NCI-H187 (cell line): Measurements from ENCODE around the gene CUTC.
A peak's percentile ranks its signal among the peaks of the same experiment; 100 is the strongest.
"Not testable (repeated sequence)": the region's sequence is repeated elsewhere in the genome, so short reads cannot be mapped to it uniquely, and the experiment has no call there.

Source experiments
- DNase-seq, 2 experiments: peaks; one replicate each; lab custom pipeline; 2025; lab: John Stamatoyannopoulos, UW

Gene CUTC, protein sequence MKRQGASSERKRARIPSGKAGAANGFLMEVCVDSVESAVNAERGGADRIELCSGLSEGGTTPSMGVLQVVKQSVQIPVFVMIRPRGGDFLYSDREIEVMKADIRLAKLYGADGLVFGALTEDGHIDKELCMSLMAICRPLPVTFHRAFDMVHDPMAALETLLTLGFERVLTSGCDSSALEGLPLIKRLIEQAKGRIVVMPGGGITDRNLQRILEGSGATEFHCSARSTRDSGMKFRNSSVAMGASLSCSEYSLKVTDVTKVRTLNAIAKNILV

DNA sequence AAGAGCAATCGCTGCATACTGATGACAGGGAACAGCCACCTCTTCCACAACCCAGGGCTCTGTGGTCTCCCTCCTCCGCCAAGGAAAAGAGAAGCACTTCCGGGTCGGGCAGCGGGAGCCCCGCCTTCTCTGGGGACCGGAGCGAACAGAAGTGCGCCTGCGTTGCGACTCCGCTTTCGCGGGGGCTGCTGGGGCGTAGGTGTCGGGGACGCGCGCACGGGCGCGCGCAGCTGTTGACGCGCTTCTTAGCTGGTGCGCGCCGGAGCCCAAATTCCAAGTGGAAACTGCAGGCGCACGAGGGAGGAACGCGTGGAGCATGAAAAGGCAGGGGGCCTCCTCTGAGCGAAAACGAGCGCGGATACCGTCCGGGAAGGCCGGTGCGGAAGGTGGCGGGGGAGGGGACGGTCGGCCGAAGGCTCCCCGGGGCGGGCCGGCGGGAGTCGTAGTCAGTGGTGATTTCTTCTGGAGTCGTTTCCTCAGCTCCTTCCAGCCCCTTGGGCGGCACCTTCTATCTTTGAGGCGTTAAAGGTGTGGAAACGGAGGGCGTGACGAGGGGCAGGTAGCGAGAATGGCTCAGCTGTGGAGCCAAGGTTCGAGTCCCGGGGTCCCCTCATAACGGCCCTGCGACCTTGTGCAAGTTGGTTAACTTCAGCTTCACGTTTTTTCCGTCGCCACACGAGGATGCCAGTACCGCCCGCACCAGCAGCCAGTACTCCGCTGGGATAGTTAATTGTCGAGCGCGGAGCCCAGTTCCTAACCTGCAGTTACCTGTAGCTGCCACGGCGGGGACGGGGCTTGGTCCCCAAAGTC lies at the start of gene CUTC, which contains the start of gene COX15:
Gene CUTC (plus strand): TSS at position 202 of the 810 bp plus-strand sequence. CDS start 115 bp downstream, at position 317.
Gene COX15 (minus strand): TSS at position 95 of the 810 bp plus-strand sequence. CDS start 78 bp downstream, at position 17.
- peak; percentile 79 to 90 for DNase-seq

DNA sequence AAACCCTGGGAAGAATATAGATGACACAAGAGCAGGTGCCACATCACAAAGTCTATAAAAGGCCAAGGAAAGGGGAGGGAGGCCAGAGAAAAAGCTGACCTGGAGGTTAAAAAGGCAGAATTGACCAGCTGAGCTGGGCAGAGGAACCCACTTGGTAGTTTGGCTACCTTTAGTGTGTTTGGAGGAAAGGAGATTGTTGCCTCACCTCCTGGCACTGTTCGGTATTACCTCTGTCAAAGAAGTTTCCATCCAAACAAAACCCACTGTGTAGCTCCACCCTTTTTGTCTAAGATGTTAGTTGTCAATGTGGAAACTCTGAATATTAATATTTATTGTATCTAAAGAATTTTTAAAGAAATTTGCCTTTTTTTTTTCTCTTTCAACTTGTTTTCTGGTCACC lies 49.3 kb upstream of the CUTC start:
- no peak for DNase-seq

DNA sequence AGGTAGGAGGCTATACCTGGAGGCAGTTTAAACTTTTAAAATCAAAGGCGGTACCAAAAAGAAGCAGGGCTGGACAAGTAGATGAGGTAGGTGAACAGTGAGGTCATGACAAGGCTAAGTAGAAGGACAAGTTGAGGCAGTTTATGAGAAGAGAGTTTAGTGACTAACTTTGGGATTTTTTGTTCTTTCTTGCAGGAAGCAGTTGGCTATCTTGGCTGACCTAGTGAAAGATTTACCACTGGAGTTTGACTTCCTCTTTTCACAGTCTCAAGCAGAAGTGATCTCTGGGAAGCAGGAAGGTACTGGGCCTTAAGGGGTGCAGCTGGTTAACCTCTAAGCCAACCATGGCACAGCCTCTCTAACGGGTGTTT lies 46.5 kb upstream of the CUTC start:
- DNase-seq = no peak

DNA sequence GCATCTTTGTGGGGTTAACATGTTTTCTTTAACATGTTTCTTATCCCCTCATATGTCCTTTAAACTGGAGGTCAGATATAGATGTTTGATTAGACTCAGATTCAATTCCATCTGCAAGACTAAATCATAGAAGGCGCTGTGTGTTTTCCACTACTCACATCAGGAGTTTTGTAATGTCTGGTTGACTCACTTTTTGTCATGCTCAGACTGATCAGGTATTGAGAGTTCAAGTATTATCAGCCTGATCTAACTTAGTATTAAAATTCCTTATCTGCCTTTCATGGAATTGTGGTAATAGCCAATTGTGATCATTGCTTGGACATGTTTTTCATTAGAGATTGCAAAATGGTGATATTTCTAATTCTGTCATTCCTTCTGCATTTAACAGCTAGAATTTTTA lies 42.6 kb upstream of the CUTC start:
- no peak for DNase-seq

DNA sequence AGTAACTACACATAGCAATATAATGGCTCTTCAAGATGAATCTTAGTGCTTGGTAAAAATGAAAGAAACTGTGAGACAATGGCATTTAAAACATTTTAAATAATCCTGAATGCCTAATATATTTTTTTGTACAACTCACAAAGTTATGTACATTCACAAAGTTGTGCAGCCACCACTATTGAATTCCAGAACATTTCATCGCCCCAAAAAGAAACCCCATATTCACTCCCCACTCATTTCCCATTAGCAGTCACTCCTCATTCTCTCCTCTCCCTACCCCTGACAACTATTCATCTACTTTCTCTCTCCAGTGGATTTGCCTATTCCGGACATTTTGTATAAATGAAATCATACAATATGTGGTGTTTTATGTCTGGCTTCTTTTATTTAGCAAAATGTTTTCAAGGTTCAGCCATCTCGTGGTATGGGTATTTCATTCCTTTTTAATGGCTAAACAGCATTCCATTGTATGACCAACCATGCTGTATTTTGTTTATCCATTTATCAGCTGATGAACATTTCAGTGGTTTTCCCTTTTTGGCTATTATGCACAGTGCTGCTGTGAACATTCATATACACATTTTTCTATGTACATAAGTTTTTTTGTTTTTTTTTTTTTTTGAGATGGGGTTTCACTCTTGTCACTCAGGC lies 38.0 kb upstream of the CUTC start:
- DNase-seq = no peak

DNA sequence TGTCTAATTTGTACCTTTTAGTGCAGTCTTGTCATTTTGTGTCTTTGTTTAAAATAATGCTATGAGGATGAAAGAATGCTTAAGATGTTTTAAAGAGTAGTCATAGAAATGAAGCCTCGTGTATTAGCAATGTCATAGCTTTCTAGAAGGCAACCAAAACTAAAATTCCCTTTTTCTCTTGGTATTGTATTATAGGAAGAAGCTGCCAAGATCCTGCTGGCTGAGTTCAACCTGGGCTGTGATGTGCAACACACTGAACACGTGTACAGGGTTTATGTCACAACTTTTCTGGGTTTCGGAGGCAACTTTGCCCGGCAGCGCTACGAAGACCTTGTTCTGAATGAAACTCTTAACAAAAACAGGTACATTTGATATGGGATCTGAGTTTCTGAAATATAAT lies 36.3 kb upstream of the CUTC start:
- no peak for DNase-seq

DNA sequence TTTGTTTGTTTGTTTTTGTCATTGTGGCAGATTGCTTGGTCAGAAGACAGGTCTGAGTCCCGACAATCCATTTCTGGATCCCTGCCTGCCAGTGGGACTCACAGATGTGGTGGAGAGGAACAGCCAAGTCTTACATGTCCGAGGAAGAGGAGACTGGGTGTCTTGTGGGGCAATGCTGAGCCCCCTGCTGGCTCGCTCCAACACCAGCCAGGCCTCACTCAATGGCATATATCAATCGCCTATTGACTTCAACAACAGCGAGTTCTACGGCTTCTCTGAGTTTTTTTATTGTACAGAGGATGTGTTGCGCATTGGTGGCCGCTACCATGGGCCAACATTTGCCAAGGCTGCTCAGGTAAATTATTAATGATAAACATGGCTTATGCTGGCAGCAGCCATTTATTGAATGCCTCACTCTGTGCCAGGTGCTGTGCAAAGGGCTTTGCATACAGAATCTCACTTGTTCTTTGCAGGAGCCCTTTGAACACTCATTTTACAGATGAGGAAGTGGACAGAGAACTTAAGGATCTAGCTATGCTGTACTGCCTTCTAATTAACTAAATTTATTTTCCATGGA lies 33.4 kb upstream of the CUTC start:
- DNase-seq = no peak

DNA sequence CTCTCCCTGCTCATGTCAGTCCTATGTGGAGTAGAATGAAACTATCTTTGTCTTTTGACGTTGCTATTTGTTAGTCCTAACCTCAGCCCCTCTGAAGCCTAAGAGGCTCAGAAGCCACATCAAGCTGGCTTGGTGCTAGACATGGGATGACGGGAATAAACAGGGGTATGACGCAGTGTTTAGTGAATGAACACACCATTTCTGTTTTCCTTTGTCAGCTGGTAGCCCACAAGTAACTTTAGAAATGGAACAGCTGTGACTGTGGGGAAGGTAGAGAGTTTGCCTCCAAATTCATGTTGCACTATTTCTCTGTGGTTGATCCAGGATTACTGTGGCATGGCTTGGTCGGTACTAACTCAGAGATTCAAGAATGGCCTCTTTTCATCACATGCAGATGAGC lies 31.4 kb upstream of the CUTC start:
- DNase-seq = no peak

DNA sequence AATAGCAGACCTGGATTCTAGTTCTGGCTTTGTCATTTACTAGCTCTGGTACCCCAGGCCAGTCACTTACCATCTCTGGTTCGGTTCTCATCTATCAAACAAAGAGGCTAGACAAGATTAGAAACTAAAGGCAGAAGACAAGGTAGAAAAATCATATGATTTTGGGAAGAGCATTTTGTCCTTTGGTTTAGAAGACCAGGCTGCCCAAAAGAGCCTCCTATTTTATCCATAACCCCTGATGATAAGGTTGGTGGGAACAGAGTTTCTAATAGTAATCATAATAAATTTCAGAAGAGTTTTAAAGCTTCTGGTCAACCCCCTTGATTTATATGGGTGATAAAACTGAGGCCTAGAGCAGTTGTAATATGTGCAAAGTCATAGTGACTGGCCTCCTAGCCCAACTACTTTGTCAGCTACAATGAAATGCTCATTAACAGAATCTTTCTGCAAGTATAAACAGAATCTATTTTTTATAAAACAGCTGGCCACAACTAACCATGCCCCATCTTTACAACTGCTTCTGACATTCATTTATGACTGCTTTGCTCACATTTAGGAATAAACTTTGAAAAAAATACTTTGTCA lies 23.5 kb upstream of the CUTC start:
- no peak for DNase-seq

DNA sequence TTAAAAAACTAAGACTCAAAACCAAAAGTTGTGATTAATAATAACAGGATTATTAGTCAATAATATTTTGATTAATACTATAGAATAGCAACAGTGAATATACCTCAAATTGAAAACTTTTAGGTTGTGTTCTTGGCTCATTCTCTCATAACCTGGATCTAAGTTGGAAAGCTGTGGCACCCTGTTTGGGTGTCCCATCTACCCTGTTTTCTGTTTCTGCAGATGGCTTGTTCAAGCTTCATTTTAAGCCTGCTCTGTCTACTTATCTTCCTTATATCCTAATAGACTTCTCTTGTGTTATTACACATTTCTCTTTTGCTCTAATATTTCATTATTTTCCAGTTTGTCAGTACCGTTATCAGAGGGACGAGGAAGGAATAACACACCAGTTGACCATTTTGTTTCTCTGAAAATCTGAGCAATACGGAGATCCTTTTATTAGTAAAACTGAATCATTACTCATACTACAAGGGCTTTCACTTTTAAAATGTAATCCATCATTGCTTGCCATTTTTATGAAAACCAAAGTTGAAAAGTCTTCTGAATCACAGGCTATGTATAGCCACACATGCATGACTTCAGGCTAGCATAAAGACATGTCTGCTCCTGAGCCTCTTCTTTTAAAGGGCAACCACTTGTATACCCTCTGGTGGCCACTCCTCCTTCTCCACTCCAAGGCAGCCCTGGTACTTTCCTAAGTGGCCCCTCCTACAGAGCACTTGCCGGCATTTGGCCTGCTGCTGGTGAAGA lies 22.4 kb upstream of the CUTC start:
- DNase-seq = peak in 1 of 2 experiments; percentile 23

DNA sequence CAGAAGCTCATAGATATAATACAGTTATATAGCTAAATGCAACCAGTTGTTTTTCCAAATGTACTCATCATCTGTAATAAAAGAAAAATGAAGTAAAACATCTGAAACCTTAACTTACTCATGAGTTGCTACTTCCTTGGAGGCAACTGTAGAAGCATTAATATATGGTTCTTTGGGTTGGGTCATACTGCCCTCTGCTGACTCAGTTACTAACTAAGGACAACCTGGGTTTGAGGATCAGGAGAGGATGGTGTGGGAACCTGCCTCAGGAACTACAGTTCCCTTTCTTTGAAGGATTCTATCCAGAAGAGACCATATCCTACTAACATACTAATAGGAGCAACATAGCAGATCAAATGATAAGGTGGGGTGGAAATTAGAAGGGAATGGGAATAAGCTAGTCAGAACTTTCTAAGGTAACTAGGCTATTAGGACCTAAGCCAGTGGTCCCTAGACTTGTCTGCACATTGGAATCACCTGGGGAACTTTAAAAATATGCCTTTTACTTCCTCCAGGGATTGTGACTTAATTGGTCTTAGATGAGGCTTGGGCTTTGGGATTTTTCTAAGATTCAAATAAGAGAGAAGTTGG lies 20.8 kb upstream of the CUTC start:
- DNase-seq = no peak

DNA sequence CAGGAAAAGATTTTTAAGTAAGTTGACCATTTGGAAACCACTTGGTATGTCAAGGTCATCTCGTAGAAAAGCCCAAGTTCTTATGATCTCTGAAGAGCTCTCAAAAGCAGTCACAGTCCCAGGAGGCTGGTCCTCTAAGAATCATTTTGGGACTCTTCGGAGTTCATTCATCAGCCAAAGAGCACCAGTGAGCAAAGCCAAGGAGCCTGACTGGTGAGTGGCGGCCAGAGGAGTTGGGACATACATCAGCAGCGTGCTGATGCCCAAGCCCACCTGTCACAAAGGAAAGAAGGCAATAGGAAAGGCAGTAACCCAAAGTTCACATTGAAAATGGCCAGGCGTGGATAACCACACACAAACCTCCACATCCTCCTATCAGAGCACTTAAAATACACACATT lies 17.6 kb upstream of the CUTC start:
- DNase-seq = no peak

DNA sequence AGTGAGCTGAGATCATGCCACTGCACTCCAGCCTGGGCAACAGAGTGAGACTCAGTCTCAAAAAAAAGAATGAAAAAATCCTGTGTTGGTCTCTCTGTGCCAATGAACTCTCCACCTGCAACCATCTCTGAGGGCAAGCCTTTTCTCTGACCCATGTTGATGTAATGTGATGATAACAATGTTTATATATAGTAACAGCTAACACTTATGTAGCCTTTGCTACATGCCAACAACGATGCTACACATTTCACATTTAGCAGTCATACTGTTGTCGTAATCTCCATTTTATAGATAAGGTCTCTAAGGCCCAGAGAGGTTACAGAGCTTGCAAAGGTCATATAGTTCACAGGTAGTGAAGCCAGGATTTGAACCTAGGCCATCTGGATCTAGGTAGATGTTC lies 11.6 kb upstream of the CUTC start:
- no peak for DNase-seq

DNA sequence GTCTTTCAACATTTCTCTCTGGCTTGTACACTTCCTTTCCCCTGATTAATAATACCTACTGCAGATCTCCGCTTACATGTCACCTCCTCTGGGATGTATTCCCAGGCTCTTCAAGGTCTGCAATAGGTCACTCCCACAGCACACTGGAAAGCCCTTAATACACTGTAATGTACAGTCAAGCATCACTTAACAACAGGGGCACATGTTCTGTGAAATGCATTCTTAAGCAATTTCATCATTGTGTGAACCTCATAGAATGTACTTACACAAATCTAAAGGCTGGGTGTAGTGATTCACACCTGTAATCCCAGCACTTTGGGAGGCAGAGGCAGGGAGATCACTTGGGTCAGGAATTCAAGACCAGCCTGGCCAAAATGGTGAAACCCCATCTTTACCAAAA lies 2.0 kb upstream of the CUTC start:
- DNase-seq = no peak

DNA sequence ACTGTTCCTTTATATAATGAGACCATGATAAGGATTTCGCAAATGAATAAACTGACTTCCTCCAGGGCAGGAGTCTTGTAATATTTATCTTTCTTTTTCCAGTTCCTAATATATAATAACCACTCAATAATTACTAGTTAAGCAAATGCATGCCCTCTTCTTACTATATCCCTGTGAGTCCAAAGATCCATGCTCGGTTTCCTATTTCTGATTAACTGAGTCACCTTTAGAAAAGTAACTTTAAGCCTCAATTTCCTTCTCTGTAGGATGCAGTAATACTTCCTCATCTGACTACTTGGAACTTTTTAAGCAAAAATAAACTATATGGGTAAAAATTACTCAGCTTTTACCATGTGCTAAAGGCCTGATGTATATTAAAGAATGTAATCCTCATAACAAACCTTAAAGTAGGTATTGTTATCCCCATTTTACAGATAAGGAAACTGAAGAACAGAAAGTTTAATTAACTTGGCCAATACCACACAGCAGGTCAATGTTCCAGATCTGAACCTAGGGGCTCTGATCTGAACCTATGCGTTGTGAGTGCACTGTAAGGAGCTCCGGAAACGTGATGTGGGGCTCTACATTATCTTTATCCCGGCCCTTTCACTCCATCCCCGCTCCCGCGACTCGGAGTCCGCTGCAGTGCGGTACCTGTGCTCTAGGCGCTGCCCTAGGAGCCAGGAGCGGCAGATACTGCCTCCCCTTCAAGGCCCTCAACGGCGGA lies 565 bp upstream of the CUTC start:
- no peak for DNase-seq

DNA sequence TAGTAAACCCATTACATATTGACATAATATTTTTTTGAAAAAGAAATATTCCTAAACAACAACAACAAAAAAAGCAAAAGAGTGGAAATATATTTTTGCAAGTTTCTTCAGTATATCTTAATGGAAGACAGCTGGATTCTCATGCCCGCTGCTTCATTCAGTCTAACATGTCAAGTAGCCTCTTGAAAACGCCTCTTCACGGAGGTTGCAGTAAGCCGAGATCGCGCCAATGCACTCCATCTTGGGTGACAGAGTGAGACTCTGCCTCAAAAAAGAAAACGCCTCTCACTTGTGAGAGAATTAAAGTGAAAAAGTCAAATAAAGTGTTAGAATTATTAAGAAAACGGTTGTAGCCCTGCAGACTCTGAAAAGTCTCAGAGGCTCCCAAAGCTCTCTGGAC lies 1.3 kb downstream of the CUTC start:
- peak in 1 of 2 experiments; percentile 56 for DNase-seq

DNA sequence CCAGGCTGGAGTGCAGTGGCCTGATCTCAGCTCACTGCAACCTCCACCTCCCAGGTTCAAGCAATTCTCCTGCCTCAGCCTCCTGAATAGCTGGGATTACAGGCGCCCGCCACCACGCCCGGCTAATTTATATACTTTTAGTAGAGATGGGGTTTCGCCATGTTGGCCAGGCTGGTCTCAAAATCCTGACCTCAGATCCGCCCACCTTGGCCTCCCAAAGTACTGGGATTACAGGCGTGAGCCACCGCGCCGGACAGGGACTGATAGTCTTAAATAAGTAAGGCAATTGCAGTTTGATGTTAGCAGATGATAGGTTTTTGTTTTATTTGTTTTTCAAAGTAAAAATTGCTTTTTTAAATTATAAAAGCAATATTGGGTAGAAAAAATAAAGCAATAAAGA lies 2.1 kb downstream of the CUTC start:
- DNase-seq = not testable (repeated sequence)

DNA sequence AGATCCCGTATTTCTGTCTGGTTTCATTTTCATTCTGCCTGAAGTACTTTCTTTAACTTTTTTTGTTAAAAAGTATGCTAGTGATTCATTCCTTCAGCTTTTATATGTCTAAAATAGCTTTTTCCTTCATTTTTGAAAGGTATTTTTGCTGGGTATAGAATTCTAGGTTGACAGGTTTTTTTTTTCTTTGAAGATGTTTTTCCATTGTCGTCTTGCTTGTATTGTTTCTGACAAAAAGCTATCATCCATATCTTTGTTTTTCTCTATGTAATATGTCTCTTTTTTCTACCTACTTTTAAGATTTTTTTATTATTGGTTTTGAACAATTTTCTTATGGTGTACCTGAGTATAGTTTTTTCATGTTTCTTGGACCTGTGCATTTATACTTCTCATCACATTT lies 8.2 kb downstream of the CUTC start:
- DNase-seq = no peak

DNA sequence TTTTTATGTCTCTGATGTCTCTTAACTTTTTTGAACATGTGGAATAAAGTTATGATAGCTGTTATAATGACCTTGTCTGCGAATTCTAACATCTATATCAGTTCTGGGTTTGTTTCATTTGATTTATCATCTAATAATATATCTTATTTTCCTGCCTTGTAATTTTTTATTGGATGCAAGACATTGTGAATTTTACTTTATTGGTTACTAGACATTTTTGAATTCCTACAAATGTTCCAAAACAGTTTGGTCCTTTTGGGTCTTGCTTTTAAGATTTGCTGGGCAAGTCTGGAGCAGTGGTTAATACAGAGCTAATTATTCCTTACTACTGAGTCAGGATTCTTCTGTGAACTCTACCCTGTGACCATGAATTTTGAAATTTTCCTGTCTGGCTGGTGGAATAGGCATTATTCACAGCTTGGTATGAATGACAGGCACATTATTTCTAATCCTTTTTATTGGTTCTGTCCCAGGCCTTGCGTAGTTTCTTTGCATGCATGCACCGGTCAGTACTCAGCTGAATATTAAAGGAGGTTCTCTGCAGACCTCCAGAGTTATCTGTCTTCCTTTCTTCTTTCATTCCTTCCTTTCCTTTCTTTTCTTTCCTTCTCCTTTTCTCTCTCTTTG lies 9.0 kb downstream of the CUTC start:
- no peak for DNase-seq

DNA sequence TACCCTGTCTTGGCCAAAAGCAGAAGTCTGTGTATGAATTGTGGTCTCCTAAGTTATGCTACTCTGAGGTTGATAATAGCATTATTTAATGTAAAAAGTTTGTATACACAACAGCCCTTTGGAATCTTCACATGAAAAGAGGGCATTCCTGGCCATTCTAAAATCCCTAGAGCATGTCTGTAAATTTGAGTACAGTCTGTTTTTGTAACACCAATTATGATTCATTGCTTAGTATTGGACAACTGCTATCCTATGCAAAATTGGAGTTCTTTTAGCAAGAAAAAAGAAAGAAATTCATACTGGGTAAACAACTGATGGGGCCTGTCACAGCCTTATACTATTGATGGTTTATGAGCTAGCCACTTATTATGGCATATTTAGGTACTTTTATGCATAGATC lies 10.2 kb downstream of the CUTC start:
- DNase-seq = no peak
